Prostate gland (tissue), 2 donors: ENCODE data around the gene ANKRD44. TPM values are rescaled to one million over a fixed set of nuclear protein-coding genes. Genes with fewer than 3 reads are reported as not detected.

Experiments used
- DNase-seq: peaks from one replicate; pipeline ENCODE4 v3.0.0-alpha.2; 2019; ENCODE audit warnings: low spot score
- H3K27ac ChIP-seq, 2 donors: fragments of 200-600 bp; sonication (generic); 2 replicates each; pipeline ENCODE4 v1.5.1; 2017 to 2019
- H3K27me3 ChIP-seq: fragments of 200-600 bp; sonication (generic); replicated peaks from 2 replicates; pipeline ENCODE4 v1.5.1; 2019; ENCODE audit not compliant: insufficient read depth
- H3K36me3 ChIP-seq, 2 donors: fragments of 200-600 bp; sonication (generic); 1 replicate in 1 of 2; 2 replicates in 1 of 2; pipeline versions ENCODE4 v1.5.1 to v1.8.1; 2017 to 2019
- H3K4me1 ChIP-seq: fragments of 200-600 bp; sonication (generic); replicated peaks from 2 replicates; pipeline ENCODE4 v1.5.1; 2019
- H3K4me3 ChIP-seq, 2 donors: fragments of 200-600 bp; sonication (generic); 2 replicates each; pipeline ENCODE4 v1.5.1; 2017 to 2019
- H3K9me3 ChIP-seq: fragments of 200-600 bp; sonication (generic); 2 replicates; pipeline ENCODE4 v1.5.1; 2017
- POLR2A ChIP-seq: fragments of 450-650 bp; IDR thresholded peaks from one replicate; pipeline ENCODE4 v1.6.1; 2016; ENCODE audit warnings: antibody characterized with exemption, mild to moderate bottlenecking
- POLR2AphosphoS5 ChIP-seq: sonication (generic); formaldehyde crosslinking; IDR thresholded peaks from one replicate; pipeline ENCODE4 v1.6.1; 2017; ENCODE audit warnings: antibody characterized with exemption
- WGBS: methylation state at CpG from one replicate; pipeline ENCODE4 v1.1.5; 2018; 5-methylcytosine and 5-hydroxymethylcytosine counted together
- intact Hi-C: fragments of 100-400 bp; cut with DNase I; formaldehyde crosslinking; loops from one replicate; pipeline ENCODE4 v1.14.2; 2022
- total RNA-seq, 2 donors: library from RNA; depleted of rRNA; stranded (reverse); fragments of >200 nt; gene quantifications; one replicate each; pipeline ENCODE4 v1.1.0, GENCODE V29; 2016
- TF ChIP-seq, protein P1 (sequence below), 4 experiments: fragments of 200-600 bp in 2 of 4; fragments of 450-650 bp in 2 of 4; sonication (generic) in 2 of 4; IDR thresholded peaks; 1 replicate in 3 of 4; 2 replicates in 1 of 4; pipeline ENCODE4 v1.5.1; 2016 to 2019; ENCODE audit warnings: antibody characterized with exemption in 4 of 4, mild to moderate bottlenecking in 2 of 4, moderate library complexity in 2 of 4

ANKRD44 gene
- total RNA-seq, 2 donors from 2014 or later: 6.0 to 11.2 TPM

DNA sequence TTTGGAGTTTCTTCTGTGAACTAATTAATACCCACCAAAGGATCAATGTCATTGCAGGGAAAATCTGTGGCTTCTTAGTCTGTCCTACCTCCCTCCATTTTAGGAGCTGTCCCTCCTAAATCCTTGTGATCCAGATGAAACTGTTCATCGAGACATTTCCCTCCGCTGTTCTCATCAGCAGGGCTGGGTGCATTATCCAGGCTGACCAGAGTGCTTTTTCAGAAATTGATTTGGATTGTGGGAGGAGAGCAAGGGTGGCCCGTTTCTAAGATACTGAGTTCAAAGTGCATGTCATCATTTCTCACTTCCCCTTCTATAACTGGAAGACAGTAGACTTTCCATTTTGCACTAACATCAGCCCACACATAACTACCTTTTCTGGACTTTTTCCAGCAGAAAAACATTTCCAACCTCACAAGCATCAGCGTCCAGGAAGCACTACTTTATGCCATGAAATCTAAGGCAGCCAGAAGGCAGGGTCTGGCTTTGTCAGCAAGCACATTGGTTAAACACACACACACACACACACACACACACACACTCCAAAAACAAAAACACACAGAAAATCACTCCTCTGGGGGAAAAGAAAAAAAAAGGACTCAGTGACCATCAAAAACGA, 94.1 kb downstream of the ANKRD44 start:
- H3K27ac ChIP-seq: no peak overlapping the region
- H3K27me3 ChIP-seq: no peaks in the 10 kb centered on the region
- no peaks in the 10 kb centered on the region for H3K36me3 ChIP-seq
- WGBS: 70% methylated on average over 5 of the region's 5 CpGs
- H3K4me3 ChIP-seq: no peak overlapping the region
- TF ChIP-seq POLR2AphosphoS5: no peak
- no peak for TF ChIP-seq POLR2A
- TF ChIP-seq, protein P1, sequence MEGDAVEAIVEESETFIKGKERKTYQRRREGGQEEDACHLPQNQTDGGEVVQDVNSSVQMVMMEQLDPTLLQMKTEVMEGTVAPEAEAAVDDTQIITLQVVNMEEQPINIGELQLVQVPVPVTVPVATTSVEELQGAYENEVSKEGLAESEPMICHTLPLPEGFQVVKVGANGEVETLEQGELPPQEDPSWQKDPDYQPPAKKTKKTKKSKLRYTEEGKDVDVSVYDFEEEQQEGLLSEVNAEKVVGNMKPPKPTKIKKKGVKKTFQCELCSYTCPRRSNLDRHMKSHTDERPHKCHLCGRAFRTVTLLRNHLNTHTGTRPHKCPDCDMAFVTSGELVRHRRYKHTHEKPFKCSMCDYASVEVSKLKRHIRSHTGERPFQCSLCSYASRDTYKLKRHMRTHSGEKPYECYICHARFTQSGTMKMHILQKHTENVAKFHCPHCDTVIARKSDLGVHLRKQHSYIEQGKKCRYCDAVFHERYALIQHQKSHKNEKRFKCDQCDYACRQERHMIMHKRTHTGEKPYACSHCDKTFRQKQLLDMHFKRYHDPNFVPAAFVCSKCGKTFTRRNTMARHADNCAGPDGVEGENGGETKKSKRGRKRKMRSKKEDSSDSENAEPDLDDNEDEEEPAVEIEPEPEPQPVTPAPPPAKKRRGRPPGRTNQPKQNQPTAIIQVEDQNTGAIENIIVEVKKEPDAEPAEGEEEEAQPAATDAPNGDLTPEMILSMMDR (IDR thresholded peaks at IDR 0.05): no peak
- DNase-seq: no peak
- no peaks in the 10 kb centered on the region for H3K9me3 ChIP-seq
- H3K4me1 ChIP-seq: no peaks in the 10 kb centered on the region
- intact Hi-C loops: no loop called here

DNA sequence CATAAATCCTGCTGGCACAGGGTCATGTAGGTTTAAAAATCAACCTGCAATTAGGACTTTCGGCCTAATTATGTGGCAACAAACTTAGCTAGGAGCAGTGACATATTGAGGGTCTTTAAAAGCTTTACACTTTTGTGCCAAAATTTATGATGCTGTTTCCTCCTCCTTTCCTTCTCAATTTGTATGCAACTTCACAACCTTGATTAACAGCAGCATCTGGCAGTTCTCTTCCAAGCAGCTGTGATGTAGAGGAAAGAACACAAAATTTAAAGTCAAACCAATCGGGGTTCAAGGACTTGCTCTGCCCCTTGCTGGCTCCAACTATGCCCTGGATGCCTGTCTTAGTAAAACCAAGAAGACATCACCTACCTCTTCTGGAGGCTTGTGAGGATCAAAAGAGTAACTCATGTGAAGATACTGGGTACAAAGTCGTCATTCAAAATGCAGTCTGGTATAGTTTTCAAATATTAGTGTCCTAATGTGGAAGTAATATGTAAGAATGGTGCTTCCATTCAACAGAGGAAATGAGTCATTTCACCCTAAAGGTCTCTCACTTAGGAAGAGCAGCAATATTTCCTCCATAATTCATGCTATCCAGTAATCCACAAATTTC, 94.7 kb downstream of the ANKRD44 start:
- no peaks in the 10 kb centered on the region for H3K36me3 ChIP-seq
- H3K27ac ChIP-seq: no peak overlapping the region
- H3K9me3 ChIP-seq: no peaks in the 10 kb centered on the region
- H3K4me1 ChIP-seq: no peaks in the 10 kb centered on the region
- no peaks in the 10 kb centered on the region for H3K27me3 ChIP-seq
- intact Hi-C loops: no loop called here
- TF ChIP-seq POLR2AphosphoS5 (no peak), POLR2A (no peak)
- no peak overlapping the region for H3K4me3 ChIP-seq
- WGBS: 68% methylated on average over 3 of the region's 3 CpGs
- no peak for DNase-seq

DNA sequence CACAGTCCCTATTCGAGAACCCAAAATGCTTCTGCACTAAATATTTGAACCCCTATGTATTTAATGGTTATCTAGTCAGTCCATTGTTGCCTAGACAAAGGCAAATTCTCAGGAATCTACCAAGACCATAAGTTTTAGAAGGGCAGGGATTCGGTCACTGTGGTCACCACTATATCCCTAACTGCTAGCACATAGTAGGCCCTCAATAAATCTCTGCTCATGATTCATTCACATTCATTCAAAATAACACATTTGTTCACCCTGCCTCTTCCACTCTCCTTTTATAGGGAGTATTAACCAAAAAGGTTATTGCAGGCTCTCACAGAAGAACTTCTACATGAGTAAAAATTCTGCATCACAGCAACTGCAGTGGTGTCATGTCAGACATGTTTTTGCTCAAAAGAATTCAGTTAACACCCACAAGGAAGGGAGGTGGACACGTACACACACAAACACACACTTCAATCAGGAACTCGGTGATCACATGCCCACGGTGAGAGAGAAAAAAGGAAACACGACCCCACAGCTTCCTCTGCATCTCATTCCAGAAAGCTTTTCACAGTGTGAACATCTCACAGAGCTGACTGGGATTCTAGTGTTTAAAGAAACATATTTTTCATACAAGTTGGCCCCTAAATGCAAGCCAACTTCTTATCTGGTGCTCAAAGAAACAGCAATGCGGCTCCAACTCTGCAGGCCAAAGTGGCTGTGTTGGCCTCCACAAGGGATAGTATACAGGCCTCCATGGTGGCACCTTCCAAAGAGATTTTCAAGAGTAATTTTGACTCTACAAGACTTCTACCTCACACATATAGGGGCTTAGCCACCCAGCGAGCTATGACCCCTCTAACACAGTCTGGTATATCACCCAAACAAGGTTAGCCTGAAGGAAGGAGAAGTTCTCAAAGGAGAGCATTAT, 98.0 kb downstream of the ANKRD44 start:
- H3K27ac ChIP-seq: no peak overlapping the region
- H3K9me3 ChIP-seq: no peaks in the 10 kb centered on the region
- 67% methylated on average over 8 of the region's 8 CpGs for WGBS
- H3K36me3 ChIP-seq: no peaks in the 10 kb centered on the region
- TF ChIP-seq, protein P1 (IDR thresholded peaks at IDR 0.05): no peak
- TF ChIP-seq POLR2AphosphoS5: no peak
- intact Hi-C loops: no loop called here
- no peaks in the 10 kb centered on the region for H3K4me1 ChIP-seq
- no peak for DNase-seq
- H3K4me3 ChIP-seq: no peak overlapping the region
- no peaks in the 10 kb centered on the region for H3K27me3 ChIP-seq

DNA sequence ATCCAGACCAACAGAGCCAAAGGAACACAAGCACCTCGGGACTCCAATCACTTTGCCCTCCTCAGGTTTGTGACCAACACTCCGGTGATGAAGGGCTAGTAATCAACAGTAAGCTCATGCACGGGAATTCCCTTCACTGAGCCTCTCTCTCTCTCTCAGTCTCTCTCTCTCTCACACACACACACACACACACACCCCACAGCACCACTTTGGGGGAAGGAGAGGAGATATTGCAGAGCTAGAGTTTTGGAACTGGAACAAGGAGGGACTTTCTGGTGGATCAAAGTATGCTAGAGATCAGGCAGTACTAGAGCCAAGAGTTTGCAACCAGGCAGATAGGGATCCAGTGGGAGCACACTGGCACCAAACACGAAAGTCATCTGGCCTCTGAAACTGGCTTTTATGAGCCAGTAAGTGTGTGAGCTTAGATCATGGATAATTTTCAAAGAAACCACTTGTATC, 98.7 kb downstream of the ANKRD44 start:
- Histone ChIP-seq H3K36me3 (no peaks in the 10 kb centered on the region), H3K27me3 (no peaks in the 10 kb centered on the region), H3K27ac (no peak overlapping the region), H3K4me1 (no peaks in the 10 kb centered on the region), H3K9me3 (no peaks in the 10 kb centered on the region), H3K4me3 (no peak overlapping the region)
- intact Hi-C loops: no loop called here
- no peak for DNase-seq
- WGBS: 81% methylated on average over 4 of the region's 4 CpGs
- TF ChIP-seq, protein P1 (IDR thresholded peaks at IDR 0.05): no peak
- TF ChIP-seq POLR2AphosphoS5 (no peak), POLR2A (no peak)

DNA sequence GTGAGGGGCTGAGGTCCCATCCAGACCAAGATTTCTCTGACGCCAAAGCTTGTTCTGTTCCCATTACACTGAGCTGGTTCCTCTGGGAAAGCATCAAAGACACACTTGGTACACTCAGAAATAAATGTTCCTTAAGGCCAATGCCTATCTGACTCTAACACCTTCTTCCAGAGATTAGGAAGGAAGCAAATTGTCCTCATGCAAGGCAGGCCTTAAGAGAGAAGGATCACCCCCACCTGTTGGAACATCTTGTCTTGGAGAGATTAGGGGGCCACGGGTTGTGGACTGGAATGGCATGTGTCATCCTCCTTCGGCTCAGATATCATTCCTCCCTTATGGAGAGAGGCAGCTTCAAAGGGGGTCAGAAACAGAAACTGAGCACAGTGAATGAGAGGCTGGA, 100.2 kb downstream of the ANKRD44 start:
- Histone ChIP-seq H3K9me3 (no peaks in the 10 kb centered on the region), H3K4me3 (no peak overlapping the region), H3K27ac (no peak overlapping the region), H3K4me1 (no peaks in the 10 kb centered on the region), H3K27me3 (no peaks in the 10 kb centered on the region), H3K36me3 (no peaks in the 10 kb centered on the region)
- DNase-seq: no peak
- WGBS: 73% methylated on average over 3 of the region's 3 CpGs
- no peak for TF ChIP-seq POLR2A
- TF ChIP-seq, protein P1 (IDR thresholded peaks at IDR 0.05): no peak
- TF ChIP-seq POLR2AphosphoS5: no peak
- intact Hi-C loops: no loop called here
